Stimulated activated CD8-positive, alpha-beta memory T cell treated with anti-CD3 and anti-CD28 coated beads, Interleukin-7, amount 100 ng/mL, for 24 hours (primary cell): Measurements from ENCODE around the gene NR6A1.

Experiments used
- DNase-seq: peaks from one replicate; pipeline ENCODE4 v3.0.0-alpha.2; 2020; ENCODE audit warnings: low read depth

Gene NR6A1

DNA sequence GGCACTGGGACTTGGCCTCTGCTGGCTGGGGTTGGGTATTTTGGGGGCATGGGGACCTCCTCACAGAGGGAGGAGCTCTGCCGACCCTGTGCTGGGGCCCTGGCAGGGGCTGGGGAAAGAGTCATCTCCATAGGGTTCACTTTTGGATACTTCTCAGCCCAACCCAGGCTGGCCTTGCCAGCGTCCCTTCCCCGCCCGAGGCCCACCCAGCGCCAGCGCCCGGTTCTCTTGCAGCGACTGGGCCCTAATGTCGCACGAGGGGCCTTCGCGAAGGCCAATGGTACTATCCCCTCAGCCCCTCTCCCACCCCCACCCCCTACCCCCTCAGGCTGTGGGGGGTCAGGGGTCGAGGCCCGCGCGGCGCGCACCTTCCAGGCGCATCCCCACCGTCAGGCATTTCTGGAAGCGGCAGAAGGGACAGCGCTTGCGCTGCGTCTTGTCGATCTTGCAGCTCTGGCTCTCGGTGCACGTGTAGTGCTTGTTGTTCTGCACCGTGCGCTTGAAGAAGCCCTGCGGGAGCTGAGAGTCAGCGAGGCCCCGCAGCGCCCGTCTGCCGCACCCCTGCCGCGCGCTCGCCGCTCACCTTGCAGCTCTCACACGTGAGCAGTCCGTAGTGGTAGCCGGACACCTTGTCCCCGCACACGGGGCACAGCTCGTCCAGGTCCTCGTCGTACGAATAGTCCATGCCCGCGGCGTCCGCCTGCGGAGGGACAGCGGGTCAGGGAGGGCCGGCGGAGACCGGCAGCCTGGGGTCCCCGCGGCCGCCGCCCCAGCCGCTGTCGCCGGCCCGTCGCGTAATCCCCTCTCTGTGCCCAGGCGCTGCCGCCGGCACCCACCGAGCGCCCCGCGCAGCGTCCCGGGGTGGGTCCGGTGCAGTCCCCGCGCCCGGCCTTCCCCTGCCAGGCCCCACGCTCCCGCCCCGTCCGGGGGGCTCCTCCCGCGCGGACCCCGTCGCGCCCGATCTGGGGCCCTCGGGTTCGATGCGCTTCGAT, 268.1 kb downstream of the NR6A1 start:
- no peak for DNase-seq

DNA sequence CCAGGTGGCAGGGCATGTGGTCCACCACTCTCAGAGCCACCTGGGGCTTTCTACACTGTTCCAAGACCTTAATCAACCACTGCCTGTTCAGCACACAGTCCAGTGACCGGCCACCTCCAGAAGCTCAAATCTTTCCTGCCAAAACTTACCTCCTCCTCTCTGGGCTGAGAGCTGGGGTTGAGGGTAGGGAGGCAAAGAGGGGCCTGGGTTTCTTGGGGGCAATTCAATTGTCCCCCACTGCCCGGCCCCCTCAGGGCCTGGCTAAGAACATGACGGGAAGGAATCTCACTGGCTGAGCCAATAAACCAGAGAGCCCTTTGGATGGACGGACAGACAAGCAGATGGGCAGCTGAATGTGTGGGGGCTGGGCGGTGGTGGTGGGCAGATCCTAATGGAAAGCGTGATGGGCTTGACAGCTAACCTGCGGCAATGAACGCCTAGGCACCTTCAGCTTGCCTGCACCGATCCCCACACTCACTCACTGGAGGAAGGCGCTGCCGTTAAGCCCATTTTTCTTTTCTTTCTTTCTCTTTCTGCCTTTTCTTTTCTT, 269.3 kb downstream of the NR6A1 start:
- no peak for DNase-seq

GRCh38 chr9:124500796-124501611, 270.1 kb downstream of the NR6A1 start:
- no peak for DNase-seq

GRCh38 chr9:124500028-124500795, 270.9 kb downstream of the NR6A1 start:
- DNase-seq: no peak

DNA sequence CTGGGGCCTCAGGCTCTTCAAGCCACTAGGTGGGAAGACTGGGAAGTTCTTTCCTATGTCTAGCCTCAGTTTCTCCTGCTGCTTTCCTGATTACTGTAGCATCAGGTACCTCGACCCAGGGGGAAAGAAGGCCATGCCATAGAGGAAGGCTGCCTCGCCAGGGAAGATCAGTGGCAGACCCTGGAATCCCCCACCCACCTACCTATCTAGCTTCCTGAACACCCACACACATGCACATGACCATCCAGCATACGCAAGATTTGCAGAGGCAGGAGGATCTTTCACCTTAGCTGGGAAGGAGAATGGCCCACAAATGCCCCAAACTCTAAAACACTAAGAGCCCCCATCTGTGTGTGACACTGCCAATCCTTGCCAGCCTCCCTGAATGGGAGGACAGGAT, 271.9 kb downstream of the NR6A1 start:
- no peak for DNase-seq

DNA sequence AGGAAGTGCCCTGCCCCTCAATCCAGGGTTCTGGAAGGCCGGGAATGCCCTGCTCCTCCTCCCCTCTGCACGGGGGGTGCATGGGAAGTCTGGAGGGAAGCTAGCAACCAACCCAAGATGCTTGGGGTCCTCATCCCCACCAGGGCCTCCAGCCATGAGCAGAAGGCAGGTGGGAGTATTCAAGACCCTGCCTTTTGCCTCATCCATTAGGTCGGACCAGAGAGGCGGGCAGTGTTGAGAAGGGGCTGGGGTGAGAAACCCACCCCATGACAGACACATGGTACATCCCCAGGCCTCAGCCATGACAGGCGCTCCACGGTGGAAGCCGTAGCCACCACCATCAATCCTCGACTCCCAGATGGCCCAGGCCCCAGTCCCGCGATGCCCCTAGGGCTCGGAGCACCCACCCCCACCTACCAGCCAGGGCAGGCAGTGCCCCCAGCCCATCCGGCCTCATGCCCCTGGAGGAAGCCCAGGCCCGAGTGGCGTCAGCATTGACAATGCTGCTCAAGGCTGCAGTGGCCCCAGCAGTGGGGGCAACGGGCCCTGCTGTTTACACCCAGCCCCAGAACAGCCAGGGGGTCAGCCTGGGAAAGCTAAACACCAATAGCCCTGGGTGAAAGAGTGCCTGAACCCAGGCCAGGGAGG, 272.5 kb downstream of the NR6A1 start:
- DNase-seq: no peak

DNA sequence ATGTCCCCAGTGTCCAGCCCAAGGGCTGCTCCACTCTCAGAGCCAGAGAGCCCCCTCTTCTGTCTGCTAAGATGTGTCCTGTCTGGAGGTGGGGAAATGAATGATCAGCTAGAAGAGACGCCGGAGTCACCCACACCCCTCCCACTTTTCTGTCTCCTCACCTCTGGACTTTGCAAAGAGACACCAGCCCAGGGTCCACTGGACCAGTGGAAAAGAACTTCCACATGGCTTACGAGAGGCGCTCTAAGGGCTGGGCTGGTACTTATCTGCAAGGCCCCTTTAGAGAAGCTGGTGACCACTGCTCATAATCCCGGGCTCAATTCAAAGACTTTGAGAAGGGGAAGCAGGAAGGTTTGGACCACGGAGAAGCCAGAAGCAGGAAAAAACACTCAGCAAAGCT, 273.1 kb downstream of the NR6A1 start:
- DNase-seq: no peak

GRCh38 chr9:124497441-124497840, 273.7 kb downstream of the NR6A1 start:
- DNase-seq: no peak

- no peak for DNase-seq
These were observed 274.6 kb downstream of the NR6A1 start for GRCh38 chr9:124496463-124496862.

- no peak for DNase-seq
These were observed 275.0 kb downstream of the NR6A1 start for GRCh38 chr9:124496075-124496449.

DNA sequence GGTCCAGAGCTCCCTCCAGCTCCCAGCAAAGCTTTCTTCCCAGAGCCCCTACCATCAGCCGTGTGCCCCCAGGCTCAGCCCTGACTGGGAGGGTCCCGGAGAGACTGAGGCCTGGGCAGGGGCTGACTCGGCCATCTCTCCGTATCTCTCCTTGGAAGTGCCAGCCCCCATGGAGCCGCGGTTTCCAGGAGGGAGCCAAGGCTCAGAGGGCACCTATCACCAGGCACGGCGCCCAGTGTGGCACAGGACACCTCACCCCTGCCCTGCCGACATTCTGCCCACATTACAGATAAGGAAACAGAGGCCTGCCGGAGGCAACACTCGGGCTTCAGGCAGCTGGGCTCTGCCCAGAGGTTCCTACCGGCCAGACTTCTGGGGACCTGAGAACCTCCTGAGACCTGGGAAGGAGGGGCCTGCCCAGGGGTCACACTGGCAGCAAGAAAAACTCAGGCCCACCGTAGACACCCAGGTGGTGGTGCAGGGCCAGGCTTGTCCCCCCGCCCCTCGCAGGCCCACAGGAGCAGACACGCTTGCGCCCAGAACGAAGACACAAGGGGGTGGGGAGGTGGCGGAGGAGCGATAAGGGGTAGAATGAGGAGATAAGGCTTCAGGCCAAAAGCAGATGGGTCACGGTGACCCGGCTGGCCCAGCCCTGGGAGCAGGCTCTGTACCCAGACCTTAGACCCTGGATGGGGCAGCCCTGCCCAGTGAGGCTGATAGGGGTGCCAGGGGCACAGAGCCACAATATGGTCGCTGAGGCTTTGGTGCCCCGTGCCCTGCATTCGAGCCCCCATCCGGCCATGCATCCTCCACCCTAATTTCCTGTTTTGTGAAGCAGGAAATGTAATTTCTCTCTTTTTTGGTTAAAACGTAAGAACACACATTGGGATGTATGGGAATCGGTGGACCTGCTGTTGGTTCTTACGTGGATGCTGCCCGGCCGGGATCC, 275.7 kb downstream of the NR6A1 start:
- DNase-seq: no peak

DNA sequence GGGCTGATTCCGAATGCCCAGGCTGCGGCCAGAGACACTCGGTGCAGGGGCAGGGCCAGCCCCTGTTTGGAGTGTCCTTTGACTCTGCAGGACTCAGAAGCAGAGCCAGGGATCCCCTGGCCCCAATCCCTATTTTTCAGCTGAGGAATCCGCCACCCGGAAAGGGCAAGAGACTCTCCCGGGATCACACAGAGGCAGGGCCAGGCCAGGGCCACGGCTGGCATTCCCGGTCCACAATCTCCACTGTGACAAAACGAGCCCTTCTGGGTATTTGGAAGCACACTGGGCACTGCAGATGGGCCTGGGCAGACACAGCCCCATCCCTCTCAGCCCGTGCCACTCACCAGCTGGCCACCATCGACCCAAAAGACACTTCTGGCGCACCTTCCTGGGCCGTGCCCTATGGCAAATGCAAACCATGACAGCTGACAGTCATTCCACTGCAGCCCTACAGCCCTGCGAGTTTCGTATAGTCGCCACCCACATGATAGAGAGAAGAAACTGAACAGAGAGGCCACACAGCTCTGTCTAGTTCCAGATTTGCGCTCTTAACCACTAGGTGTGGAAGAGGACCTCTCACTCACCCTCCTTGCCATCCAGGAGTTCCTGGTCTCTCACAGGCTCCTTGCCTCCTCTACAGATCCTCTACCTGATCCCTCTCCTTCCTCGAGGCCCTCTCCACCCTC, 277.2 kb downstream of the NR6A1 start:
- no peak for DNase-seq

- DNase-seq: no peak
These were observed 277.9 kb downstream of the NR6A1 start for GRCh38 chr9:124493218-124493617.

DNA sequence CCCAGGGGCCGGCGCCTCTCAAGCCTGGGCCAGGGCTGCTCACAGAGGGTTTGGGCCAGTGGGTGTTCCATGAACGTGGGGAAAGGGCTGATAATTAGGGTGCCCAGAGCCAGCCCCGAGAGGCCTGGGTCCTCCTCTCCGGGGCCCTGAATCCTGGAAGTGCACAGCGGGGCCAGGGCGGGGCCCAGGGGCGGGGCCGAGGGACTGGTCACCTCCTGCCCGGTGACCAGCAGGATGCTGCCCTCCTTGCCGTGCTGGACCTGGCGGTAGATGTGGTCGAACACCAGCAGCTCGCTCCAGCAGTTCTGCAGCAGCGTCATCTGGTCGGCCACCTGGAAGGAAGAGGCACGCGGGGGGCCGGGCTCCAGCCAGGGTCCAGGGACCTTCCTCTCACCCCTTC, 278.3 kb downstream of the NR6A1 start:
- DNase-seq: no peak

DNA sequence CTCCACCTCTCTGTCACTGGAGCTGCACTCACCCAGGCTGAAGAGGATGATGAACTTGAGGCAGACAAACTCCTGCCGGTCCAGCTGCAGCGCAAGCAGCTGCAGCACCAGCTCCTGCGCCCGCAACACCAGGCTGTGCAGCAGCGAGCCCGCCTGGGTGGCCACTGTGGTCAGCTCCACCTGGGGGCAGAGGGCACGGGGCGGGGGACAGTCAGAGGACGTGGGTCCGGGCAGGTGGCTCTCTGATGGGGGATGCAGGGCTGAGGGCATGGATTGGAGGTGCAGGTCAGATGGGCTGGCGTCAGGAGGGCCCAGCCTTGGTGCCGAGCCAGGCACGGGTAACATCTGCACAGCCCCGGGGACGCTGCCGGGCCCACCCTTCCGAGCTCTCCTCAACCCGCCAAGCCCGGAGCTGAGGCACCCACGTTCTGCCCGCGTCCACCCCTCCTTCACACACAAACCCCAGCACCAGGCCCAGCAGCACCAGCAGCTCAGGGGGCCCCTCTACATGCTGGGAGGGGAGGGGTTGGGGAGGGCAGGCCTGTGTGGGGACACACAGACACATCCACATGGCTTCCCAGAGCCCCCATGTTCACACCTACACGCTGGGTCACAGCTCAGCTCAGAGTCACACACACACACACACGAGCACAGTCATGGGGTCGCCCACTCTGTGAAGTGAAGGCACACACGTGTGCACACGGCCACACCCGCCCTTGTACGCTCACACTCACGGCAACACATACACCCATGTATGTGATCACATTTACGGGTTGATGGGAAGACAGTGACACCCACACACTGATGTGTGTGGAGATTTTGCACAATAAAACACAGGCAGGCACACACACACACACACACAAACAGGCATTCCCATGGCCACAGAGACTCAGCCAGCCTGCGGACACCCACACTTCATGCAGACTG, 279.8 kb downstream of the NR6A1 start:
- no peak for DNase-seq

DNA sequence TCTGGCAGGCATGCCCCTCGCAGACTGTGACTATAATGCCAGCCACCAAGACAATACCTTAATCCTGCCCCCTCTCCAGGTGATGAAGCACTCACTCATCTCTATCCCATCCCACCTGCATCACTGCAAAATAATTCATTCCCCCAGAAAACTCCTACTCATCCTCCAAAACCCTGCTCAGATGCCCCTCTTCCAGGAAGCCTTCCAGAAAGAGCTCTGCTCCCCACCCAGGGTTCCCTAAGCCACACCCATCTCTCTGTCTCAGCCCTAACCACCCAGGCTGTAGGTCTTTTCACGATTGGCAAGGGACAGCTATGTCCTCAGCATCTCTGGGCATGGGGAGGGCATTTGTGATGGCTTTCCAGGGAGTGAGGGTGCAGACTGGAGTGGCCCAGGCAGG, 281.1 kb downstream of the NR6A1 start:
- no peak for DNase-seq

- DNase-seq: no peak
These were observed 281.9 kb downstream of the NR6A1 start for GRCh38 chr9:124489222-124489621.

GRCh38 chr9:124488641-124489210, 282.4 kb downstream of the NR6A1 start:
- DNase-seq: no peak
